ELF-1 (cell line): ENCODE measurements around the gene COL28A1.
"Not testable (repeated sequence)": the region's sequence is repeated elsewhere in the genome, so short reads cannot be mapped to it uniquely, and the experiment has no call there.

Experiments
- DNase-seq: peaks from one replicate; pipeline ENCODE4 v3.0.0-alpha.2; 2016; ENCODE audit warnings: low read depth, low spot score

Gene COL28A1

DNA sequence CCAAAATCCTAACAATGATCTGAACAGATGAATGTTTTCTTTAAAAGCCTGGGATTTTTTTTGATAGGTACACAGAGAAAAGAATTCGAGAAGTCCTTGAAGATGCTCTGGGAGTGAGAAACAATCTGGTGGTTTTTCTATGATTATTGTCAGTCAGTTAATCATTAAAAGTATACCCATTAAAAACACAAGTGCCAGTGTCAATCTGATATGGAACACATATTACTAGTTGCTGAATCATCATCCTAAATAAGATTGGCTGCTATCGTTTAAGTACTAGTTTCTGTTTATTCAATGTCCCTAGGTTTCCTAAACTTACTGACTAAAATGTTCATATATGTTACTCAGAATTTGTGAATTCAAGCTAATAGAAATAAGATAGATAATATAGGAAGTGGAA, 16.1 kb downstream of the COL28A1 start:
- DNase-seq, result no peak

DNA sequence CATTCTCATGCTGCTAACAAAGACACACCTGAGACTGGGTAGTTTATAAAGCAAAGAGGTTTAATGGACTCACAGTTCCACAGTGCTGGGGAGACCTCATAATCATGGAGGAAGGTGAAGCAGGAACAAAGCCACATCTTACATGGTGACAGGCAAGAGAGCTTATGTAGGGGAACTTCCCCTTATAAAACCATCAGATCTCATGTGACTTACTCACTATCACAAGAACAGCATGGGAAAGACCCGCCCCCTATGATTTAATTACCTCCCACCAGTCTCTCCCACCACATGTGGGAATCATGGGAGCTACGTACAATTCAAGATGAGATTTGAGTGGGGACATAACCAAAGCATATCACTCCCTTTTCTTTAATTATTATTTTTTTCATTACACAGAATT, 16.6 kb downstream of the COL28A1 start:
- no peak for DNase-seq

DNA sequence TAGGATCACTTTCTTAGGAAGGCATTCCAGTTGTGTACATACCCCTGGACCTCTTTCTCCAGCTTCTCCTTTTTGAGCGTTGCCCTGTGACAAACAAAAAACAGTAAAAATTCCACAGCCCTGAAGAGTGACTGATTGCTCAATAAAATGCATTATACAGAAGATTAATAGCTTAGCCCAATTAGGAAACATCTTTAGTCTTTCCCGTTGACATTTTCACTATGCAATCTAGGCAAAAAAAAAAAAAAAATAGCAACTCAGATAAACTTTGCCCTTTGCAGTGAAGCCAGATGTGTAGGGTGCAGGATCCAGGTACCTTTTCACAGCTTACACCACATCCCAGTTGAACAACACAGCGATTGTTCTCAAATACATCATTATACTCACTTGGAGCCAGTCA, 17.9 kb downstream of the COL28A1 start:
- no peak for DNase-seq

DNA sequence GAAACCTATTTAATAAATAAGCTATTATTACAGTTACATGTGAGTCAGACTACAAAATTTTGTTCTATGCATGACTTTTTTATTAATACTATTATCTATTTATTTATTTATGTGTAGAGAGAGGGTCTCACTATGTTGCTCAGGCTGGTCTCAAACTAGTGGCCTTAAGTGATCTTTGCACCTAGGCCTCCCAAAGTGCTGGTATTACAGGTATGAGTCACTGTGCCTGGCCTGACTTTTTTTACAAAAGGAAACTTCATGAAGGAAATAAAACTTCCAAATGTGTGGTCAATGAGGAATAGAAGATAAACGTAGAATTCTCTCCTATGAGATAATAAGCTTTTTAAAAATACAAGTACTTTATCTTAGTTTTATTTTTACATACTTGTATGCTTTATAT, 19.0 kb downstream of the COL28A1 start:
- DNase-seq, result no peak

DNA sequence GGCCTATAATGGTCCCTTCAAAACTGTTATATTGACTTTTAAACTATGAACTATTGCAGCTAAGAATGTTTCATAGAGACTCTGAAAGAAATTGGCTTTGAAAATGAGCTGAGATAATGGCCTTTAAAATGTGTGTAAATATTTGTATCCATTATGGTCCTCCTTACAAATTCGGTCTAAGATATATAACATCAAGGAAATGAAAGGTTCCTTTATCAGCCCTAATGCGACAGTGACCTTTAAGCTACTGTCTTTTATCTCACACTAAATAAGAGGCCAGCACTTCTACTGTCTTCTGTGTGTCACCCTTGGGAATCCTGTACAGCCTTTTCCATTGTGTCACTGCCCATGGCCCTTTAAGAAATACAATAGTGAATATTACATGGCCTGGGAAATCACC, 19.5 kb downstream of the COL28A1 start:
- DNase-seq, result no peak

DNA sequence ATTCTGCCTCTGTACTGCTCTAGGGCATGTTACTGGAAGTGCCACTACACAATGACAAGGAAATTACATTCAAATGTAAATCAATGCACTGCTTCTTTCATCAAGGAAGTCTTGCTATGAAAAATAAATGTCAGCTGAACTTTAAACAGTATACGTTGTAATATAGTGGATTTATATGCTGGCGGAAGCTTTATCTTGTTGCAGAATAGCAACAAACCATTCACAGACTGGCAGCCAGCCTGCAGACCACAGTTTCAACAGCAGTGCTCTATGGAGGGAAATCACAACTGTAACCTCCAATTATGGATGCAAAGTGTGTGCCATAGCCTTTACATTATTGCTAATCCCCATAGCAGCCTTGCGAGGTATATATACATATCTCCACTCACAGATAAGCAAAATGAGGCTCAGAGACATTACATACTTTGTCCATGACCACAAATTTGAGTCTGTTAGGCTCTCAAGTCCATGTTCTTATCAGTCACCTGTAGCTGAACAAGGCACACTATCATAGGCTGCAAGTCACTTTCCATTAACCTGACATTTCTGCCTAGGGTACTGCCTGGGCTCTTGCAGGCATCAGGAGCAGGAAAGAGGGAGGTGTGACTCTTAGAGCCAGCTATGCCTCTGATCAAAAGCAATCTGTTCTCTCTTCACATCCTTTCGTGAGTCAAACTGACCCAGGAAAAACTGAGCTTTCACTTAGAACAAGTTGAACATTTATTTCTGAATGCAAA, 22.6 kb downstream of the COL28A1 start:
- DNase-seq, result no peak

DNA sequence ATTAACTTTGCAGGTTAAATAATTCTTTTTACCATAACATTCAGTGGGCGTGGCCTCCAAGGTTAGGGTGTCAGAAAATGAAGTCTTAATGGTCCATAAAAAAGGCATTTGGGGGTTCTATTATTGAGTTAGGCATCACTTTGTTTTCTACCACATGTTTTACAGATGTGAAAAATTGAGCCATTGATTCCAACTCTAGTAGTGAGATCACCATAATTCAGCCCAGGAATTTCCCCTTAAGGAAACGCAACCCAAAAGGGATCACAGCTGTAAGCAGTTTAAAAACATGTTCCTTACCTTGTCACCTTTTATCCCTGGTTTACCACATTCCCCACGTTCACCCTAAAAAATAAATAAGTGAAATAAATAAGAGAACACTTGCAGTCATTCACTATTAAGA, 24.9 kb downstream of the COL28A1 start:
- no peak for DNase-seq

DNA sequence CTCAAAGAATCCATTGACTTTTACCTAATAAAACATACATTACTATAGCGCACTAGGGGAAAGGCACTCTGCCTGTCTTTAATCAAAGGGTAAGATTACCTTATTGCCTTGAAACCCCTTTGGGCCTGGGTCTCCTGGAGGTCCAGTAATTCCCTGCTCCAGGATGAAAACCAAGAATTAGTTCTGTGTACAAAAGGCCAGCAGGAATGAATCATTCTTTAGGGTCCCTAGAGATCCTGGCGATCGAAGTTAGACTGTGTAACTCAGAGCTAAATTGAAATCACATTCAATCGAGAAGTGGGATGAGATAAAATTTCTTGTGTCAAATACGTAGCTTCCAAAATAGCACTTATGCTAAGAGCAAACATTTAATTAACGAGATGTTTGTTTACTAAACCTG, 29.8 kb downstream of the COL28A1 start:
- DNase-seq, result no peak

DNA sequence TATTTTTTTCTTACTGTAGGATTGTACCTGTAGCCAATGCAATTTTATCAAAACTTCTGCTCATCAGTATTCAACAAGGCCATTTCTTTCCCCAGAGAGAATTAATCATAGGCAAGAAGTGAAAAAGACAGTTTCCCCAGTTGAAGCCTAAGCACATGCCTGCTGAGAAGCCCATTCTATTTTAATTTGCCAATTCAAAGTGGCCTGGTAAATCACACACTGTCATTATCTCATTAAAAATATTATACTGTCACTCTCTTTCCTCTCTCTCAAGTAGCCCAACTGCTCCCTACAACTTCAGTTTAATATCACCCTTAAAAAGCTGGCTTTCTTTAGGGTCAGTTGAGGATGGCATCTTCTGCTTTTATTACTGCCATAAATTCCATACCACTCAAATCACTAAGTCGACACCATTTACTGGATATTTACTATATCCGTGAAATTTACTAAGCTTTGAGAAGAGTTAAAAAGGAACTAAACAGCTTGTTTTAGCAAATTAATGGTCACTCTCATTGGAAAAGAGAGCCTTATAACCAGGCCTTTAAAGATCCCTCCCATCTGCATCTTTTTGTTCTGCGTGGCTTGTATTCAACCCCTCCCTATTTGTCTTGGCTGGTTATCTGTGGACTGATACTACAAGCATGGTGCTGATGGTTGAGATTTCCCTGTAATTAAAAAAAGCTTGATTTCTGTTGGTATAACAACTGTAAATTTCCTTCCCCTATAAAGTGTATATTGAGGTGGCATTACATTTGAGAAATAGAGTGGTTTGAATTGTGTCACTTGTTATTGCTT, 30.6 kb downstream of the COL28A1 start:
- DNase-seq, result no peak

DNA sequence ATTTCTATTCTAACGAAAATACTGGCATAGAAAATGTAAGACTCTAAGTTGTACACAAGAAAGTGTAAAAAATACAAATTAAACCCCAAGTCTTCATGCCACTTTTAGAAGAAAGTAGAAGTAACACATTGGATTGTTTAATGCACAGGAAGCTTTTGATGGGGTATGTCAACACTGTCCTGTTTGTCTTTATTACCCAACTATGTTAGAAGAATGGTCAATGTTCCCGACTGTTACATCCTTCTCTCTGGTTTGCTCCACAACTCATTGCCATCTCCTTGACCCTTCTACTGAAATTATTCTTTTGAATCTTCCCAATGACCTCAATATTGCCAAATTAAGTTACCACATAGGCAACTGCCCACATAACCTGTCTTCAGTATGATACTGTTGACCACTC, 35.8 kb downstream of the COL28A1 start:
- DNase-seq, result no peak

DNA sequence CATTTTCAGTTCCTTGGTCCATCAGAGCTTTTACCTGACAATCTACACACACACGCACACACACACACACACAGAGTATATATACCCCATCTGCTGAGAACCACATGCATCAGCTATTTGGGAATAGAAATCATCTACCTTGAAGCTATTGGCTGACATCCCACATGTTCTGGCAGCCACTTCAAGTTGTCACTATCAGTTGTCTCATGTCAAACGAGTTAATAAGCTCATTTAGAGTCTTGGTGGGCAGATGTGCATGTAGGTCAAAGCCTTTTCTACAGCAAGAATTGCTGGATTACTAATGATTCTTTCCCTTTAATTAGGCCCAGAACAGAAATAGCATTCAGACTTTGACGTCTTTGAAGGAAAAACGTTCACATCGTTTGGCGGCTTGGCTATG, 36.8 kb downstream of the COL28A1 start:
- no peak for DNase-seq

DNA sequence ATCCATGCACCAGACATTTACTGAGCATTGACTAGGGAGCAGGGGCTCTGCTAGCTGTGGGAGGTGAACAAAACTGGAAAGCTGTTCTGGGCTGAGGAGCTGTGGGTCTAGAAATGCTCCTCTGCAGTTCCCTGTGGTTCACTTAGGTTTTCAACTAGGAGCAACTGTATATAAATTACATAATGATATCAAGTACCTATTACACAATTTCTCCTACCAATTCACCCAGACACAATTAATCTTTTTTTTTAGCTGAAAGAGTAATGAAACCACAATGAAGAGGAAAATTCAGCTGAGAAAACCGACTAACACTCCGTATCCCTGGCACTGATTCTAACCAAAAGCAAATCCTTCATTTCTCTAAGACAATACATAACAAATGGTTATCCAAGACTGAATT, 39.4 kb downstream of the COL28A1 start:
- no peak for DNase-seq

DNA sequence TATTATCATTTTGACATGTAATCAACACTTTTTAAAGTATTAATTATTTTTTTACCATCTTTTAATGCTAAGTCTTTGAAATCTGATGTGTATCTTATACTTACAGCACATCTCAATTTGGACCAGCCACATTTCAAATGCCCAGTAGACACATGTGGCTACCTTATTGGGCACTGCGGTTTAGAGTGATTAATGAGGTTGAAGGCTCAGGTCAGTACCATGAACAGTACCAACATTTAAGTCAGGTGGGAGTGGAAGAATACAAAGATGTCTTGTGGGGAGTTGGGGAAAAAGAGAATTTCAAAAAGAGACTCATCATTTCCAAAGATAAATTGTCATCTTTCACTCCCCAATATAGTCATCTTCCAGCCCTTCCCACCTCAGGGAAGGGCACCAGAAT, 40.5 kb downstream of the COL28A1 start:
- DNase-seq, result no peak

DNA sequence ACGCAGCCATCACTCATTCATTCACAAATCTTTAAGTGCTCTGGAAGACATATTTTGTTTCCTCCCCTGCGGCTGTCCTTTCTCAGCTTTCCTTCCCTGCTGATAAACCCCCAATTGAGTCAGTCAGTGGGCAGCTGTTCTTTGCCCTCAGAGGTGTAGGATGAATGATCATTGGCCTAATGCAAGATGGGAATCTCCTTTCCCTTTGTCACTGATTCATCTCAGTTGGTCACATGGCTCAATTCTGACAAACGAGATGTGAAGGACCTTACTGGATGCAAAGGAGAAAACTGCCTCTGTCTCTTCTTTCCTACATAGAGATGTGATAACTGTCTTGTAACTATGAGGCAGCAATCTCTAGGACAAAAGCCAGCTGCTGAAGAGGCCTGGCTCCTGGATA, 44.6 kb downstream of the COL28A1 start:
- no peak for DNase-seq

DNA sequence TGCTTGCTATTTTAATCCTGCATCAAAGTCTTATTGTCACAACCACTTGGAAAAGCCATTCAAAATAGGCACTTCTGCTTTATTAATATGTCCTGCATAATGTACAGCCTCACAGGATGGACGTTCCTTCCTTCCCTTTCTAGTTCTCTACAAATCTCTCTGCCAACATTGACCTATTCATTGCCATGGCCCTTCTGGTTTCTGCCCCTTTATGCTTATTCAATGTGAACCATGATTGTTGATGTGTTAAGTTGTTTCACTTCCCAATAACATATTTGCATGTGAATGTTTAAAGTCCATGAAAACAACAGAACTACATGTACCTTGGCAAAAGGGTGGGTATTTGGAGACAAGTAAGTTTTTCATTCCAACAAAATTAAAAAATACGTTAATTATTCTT, 45.7 kb downstream of the COL28A1 start:
- DNase-seq, result no peak

DNA sequence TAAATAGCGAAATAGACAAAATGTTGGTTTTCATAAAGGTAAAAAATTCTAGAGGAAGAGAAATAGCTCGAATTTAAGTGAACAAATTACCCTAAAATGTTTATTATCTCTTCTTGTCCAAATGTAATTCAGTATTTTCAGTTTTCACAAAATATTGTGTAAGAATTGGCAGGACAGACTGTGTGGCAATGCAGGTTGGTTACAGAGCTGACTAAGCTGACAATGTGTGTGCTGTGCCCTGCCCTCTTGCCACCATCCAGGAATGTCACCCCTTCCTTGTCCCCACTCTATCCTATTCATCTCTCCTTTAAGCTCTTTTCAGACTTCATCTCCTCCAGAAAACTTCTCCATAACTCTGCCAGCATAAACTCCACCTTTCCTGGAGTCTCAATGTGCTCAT, 46.1 kb downstream of the COL28A1 start:
- DNase-seq, result no peak

DNA sequence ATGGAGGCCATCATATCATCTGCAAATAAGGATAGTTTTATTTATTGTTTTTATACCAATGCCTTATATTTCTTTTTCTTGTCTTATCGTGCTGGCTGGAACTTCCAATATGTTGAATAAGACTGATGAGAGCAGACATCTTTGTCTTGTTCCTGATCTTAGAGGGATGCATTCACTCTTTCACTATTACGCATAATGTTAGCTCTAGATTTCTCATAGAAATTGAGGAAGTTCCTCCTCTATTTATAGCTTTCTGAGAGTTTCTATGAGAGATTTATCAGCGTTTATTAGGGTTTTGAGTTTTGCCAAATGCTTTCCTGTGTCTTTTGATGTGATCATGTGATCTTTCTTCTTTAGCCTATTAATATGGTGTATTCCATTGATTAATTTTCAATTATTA, 49.3 kb downstream of the COL28A1 start:
- no peak for DNase-seq

DNA sequence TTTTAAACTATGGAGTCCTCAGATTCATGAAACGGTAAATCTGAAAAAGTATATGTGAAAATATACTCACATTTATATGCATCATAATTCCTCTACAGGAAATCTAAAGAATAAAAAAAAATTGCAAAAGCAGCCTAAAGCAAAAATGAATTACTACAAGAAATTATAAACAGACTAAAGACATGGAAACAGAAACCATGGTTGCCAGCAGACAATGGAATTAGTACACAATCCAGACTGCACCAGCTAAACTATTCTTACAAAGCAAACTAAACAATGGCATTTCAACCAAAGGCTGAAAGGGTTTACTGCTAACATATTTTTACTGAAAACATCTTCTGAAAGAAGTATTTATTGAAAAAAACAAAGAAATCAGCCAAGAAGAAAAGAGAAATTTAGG, 51.6 kb downstream of the COL28A1 start:
- DNase-seq, result no peak

DNA sequence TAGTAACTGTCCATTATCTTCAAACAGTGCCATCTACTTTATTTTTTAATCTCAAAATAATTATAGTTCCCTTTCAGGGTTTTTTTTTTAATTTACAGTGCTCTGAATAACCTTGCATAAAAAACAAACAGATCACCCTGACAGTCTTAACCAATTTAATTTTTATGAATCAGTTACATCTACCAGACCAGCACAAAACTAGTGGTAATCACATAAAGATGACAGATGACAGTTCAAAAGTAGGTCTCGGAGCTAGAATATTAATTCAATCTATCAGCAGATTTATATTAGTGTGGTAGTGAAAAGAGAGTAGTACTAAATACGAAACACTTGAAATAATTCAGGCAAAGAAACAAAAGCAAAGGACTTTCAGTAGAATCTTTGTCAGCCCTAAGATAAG, 53.9 kb downstream of the COL28A1 start:
- DNase-seq, result no peak

DNA sequence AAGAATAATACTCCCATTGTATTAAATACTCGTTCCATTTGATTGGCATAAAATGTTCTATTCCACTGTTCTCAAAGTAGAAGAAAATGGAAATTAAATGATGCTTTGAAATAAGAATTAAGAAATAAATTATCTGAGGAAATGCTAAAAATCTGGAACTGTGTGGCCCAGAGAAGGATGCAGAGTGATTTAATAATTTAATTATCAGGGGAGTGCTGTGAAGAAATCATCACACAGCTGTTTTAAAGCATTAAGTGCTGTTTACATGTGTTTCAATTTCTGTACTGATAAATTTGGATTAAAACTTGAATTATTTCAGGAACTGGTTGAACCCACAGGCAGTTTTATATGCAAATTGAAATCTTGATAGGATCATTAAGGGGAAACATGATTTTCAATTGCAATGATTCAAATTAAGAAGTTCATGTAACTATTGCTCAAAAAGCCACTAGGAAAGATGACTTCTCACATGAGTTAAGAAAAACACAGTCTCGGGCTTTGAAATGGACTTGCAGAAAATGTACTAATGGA, 56.3 kb downstream of the COL28A1 start:
- no peak for DNase-seq

DNA sequence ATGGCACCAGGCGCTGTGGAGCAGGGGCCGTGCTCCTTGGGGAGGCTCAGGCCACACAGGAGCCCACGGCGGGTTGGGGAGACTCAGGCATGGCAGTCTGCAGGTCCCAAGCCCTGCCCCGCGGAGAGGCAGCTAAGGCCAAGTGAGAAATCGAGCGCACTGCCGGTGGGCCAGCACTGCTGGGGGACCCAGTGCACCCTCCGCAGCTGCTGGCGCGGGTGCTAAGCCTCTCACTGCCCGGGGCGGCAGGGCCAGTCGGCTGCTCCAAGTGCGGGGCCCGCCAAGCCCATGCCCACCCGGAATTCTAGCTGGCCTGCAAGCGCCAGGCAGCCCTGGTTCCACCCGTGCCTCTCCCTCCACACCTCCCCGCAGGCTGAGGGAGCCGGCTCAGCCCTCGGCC, 57.1 kb downstream of the COL28A1 start:
- DNase-seq, result no peak

DNA sequence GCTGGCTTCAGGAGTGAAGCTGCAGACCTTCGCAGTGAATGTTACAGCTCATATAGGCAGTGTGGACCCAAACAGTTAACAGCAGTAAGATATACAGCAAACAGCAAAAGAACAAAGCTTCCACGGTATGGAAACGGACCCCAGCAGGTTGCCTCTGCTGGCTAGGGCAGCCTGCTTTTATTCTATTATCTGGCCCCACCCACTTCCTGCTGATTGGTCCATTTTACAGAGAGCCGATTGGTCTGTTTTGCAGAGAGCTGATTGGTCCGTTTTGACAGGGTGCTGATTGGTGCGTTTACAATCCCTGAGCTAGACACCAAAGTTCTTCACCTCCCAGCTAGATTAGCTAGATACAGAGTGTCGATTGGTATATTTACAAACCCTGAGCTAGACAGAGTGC, 58.0 kb downstream of the COL28A1 start:
- DNase-seq, result not testable (repeated sequence)

DNA sequence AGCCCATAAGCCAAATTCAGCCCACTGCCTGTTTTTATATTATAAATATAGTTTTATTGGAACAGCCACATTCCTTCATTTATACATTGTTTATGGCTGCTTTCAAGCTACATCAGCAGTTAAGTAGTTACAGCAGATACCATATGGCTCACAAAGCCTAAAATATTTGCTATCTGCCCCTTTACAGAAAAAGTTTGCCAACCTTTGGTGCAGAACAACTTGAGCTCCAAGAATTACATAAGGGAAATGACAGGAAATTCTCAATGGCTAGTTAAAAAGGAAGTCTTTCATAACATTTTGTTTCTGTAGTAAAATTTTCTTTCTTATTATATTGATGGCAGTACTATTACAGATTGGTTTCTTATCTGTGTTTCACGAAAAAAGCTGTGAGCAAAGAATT, 59.3 kb downstream of the COL28A1 start:
- no peak for DNase-seq
